HG03520 (cell line): ENCODE data around the gene G3BP1.
A peak's percentile ranks its signal among the peaks of the same experiment; 100 is the strongest.
"Not testable (repeated sequence)": the region's sequence is repeated elsewhere in the genome, so short reads cannot be mapped to it uniquely, and the experiment has no call there.

Source experiments
- ATAC-seq: cut with Tn5 transposase; IDR thresholded peaks from one replicate; pipeline ENCODE4 v1.9.1; 2021; ENCODE audit warnings: mild to moderate bottlenecking, moderate library complexity; ENCODE audit not compliant: unreplicated experiment

G3BP1 gene

DNA sequence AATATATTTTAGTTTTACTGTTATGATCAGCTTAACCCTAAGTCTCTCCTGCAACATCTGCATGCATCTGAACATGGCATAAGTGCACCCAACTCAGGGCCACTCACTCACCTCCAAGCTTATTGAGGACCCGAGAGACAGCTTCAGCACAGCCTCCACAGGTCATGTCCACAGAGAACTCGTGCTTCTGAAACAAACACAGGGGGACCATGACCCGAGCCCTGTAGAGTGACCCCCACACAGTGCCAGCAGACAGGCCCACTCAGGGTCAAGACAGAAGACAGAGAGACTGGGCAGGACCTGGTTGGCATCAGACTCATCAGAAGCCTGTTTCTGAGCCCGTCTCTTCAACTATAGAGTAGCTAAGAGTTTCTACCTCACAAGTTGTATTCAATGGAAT lies 20.2 kb upstream of the G3BP1 start:
- no peak for ATAC-seq

DNA sequence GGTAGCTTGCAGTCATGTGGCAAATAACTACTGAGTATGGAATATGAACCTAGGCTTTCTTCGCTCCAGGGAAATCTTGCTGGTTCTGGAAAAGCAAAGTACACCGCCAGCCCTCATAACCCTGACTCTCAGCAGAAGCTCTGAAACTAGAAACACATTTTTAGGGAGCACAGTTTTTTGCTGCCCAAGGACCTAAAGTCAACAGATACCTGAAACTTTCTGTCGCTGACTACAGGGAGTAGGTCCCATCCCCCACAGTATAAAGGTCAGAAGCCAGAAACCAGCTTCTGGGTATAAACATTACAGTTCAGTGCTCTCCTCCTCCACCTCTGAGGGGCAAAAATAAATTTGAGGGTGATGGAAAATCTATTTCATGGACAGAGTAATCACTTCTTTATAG lies 16.4 kb upstream of the G3BP1 start:
- ATAC-seq = no peak

DNA sequence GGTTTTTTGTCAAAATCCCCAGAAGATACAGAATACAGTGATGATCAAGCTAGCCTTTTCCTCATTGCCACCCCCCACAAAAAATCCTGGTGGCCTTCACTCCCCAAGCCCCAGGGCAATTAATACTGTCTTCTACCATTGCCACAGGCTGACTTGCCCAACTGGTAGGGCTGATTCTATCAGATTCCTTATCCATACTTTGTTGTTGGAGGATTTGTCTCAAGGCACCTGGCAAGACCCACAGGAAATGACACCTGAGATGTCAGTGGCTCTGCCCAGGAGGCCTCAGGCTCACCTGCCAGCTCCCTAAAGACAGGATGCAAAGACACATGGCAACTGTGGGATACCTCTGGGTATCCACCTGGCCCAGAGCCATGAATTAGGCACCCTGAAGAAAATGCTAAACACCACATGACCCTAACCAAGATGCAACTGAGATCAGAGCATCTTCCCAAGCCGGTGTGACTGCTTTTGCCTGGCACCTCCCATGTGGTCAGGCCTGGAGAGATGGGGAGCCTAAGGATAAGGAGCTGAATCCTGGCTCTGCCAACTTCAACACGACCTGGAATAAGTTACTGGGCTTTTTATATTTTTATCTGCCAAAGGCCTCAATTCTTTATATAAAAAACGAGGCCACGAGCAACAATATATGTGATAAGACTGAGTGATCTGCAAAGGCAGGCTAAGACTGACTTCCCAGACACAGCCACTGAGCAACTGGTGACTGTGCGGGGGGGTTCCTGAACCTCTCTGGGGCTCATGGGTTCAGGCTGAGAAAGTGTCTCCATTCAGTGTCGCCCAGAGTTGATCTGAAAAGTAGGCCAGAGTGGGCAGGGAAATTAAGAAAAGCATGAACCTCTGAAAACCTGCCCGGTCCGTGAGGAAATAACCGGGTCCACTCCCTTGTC lies 14.3 kb upstream of the G3BP1 start:
- ATAC-seq = no peak

DNA sequence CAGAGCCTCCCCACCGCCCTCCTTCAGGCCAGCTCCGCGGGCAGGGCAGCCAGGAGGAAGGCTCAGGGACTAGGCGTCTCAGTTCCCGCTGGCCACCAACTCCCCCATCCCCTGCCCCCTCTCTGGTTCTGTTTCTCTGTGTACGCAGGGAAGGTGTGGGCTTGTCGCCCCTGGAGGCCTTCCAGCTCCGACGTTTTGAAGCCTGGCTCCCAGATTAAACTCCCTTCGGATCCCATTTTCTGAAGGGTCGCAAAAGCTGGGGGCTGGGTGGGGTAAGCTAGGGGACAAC lies 13.7 kb upstream of the G3BP1 start:
- ATAC-seq = no peak

DNA sequence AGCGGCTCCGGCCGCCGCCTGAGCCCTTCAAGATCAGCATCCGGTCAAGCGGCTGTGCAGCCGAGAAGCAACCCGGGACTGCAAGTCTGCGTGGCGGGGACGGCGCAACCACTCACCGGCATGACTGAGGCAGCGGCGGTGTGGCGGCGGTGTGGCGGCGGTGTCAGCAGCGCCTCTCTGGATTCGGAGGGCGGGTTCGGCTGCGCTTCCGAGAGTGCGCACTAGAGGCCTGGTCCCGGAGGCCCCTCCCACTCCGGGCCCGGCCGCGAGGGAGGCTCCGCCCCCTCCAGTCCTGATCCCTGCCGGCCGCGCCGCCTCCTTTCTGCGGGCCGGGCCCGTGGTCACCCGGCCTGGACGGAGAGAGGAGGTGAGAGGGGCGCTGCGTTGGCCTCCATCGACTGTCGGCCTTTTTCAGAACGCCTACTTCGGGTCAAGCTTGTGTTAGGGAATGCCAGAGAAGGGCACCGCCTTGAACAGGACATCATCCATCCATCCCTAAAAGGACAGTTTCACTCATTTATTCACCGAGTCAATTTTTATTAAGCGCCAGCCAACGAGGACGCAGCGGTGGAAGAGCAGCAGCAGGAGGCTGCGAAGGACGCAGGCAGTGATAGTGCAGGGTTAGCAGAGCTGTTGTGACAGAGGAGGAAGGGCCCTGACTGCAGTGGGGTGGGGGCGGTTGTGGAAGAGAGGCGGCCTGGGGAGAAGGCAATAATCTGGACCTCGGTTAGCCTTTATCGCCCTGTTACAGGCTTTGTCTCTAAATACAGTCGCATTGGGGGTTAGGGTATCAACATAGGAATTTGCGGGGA lies 13.1 kb upstream of the G3BP1 start, which contains the start of gene ATOX1:
TSS of gene ATOX1 (minus strand) at position 202 of the 812 bp plus-strand sequence. CDS start at position 122, 80 bp downstream.
- ATAC-seq = peak; percentile 98

DNA sequence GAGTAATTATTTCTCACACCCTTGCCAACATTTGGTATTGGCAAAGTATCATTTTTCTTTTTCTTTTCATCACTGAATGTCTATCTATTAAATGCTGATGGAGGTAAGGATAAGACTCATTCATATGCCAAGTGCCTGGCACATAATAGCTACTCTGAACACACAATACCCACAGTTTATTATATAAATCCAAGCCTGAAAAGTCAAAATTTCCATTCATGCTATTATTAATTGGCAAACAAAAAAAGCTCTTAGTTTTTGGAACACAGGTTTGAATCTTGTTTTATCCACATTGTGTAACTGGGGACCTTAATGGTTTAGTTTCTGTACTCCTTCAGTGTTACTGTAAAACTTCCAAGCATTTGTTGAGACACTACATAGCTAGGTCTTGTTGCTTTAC lies 7.0 kb upstream of the G3BP1 start:
- no peak for ATAC-seq

DNA sequence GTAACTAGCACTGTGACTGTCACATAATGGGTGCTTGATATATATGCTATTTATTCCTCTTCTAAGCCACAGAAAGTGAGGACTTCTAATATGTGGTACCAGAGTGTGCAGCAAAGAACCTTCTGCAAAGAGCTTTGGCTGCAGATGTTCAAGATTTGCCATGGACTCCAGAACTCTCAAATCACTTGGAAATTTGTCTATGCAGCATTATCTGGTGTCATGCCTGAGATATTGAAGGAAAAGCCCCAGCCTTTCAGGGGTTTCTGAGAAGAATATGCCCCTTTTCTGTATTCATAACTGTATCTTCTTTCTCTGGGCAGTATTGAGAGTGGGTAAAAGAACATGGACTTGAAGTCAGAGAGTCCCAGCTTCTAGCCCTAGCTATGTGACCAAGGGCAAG lies 4.8 kb upstream of the G3BP1 start:
- no peak for ATAC-seq

DNA sequence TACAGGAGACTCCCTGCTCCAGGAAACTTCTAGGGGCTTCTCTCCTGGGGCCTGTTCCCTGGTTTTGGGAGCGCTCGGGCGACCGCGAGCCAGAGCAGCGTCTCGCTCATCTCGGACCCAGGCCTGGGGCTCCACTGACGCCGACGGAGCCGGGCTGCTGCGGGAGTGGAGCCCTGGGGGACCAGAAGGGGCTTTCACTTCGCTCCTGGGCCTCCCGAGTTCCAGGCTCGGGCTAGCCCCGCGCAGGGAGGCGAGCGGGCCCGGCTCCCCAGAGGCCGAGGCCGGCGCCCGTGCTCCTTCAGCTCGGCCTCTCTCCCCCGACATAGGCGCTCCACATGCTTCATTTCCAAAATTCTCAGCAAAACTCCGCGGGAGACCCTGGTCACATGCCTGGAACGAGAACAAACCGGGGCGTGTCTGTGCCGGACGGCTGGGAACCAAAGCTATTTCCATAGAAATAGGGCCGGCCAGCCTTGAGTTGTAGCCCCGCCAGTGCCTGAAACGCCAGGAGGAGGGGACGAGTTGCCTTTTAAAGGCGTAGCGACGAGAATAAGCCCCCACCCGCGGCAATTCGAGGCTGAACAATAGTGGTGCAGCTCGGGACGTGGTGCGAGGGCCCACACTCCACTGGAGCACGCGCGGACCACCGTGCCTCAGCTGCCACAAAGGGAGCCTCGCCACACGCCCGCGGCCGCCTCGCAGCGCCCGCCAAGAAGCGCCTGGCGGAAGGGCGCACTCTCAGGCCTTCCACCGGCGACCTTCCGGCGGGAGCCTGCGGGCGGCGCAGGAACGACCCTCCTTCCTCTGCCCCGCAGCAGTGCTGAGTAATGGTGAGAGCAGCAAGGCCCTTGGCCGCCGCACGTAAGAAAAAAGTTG lies 1.1 kb upstream of the G3BP1 start:
- peak; percentile 17 for ATAC-seq

DNA sequence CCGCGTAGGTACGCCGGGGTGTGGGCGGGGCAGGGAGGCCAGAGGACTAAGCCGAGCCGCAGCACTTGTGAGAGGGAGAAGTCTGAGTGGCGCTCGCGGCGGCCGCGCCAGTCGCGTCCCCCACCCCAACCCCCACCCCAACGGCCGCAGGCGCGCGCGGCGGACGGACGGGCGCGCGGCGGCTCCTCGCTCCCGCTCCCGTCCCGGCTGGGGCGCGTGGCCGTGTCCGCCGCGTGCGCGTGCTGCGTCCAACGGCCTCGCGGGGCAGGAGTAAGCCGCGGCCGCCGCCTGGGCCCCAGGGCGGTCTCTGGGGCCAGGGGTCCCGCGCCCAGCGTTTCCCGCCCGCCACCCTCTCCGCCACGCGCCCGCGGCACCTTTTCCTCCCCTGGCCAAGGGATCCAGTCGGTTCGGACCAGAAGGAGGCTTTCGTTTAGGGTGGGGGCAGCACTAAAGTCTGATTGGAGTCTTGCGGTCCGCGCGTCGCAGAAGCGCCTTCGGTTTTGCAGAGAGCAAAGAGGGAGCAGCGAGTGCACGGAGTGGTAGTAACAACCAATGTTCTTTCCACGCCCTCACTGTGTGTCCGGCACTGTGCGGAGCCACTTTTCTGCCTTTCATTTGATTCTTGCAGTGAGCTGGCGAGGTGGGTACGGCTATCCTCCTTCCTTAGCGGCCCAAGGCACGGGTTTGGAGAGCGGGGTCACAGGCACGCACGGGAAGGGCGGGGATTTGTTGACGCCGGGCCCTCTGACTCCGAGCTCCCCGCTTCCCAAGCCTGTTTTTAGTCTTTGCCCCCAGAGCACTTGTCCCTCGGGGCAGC lies 483 bp downstream of the G3BP1 start:
- no peak for ATAC-seq

DNA sequence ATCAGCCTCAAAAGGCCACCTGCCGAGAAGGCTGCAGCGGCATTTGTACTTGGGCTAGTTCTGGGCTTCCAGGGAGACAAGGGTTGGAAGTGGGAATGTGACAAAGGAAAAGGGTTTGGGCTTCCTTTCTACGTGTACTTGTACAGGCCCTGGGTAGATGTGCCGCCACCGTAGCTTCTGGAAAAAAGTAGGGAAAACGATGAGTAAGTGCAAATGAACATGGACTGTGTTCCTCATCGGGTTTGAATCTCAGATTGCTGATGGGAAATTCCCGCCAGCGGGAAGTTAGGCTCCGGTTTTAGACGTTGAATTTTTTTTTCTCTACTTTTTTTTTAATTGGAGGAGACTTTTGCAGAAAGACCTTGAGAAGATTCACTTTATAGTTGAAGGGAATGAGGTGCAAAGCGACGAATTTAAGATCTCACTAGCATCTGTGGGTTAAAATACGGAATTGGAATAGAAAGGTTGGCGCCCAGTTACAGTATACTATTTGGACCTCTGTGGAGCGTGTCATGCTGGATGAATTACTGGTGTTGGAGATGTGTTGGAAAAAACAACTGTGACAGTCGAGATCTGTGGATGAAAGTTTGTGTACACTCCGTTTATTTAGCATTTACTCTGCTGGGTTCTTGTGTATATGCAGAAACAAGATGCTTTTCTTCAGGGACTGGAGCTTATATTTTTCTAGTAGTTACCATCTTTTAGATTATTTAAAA lies 1.2 kb downstream of the G3BP1 start:
- ATAC-seq = no peak

DNA sequence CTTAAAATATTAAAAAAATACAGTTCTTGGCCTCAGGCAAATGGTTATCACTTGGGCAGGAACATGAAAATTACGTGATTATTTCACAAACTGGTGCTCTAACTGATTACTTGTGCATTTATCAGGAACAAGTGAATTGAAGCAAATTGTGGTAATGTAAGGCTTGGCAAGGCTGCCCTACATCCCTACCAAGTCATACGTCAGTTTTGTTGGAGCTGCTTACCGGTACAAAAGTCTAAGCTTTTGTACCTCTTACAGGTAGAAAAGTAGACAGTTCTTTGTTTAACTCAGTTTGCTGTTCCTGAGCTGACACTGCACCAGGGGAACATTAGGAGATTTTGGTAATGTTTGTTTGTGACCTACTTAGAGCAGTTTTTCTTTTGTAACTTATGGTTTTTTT lies 2.2 kb downstream of the G3BP1 start:
- ATAC-seq = no peak

DNA sequence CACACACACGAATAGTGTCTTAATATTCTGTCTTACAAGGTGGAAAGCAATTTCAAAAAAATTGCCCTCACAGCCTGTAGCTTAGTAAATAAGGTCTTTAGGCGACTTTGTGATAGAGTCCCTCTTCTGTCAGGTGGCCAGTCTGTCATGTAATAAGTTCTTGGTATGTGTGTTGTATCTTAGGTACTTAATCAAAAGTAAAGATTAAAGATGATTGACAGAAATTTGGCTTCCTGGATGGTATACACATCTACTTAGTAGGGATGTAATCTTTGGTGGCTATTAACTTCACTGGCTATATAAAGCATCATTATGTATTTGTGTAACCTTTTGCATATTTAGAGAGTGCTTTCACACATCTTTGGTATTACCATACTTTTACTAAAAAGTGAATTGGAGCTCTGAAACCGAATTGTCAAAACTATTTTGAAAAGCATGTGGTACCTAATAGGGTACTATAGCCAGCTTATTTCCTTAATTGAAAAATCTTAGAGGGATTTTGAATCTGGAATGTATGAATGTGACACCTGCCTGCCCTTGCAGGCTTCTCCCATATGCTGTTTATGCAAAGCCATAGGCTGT lies 3.4 kb downstream of the G3BP1 start:
- ATAC-seq = no peak

DNA sequence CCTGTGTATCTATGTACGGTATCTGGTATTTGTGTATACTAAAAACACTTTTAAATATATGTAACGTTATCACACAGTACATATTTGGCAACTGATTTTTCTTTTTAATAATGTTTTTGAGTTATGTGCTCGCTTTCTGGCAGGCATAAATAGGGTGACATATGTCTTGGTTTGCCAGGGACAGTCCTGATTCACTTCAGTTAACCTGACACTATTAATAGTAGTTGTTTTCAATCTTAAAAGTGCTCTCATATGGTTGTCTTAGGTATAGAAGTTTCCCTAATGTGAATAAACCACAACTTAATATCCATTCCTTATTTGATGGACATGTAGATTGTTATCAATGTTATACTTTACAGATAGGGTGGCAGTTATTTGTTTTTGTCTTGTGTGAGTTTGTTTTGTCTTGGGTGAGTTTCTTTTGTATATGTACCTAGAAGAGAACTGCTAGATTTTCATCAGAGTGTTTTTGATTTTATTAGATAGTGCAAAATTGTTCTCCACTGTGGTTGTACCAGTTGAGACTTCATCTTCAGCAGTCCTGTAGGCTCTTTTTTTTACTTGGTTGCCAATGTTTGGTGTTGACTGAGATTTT lies 7.9 kb downstream of the G3BP1 start:
- no peak for ATAC-seq

DNA sequence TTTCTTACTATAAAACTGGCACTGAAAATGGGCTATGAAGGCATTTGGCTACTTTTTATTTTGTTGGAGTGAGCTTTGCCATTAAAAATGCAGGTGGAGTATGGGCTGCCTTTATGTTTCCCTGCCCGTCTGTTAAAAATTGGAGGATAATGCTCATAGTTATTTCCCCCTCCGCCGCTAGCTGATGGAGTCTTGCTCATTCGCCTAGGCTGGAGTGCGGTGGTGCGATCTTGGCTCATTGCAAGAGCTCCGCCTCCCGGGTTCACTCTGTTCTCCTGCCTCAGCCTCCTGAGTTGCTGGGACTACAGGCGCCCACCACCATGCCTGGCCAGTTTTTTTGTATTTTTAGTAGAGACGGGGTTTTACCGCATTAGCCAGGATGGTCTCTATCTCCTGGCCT lies 8.6 kb downstream of the G3BP1 start:
- no peak for ATAC-seq

DNA sequence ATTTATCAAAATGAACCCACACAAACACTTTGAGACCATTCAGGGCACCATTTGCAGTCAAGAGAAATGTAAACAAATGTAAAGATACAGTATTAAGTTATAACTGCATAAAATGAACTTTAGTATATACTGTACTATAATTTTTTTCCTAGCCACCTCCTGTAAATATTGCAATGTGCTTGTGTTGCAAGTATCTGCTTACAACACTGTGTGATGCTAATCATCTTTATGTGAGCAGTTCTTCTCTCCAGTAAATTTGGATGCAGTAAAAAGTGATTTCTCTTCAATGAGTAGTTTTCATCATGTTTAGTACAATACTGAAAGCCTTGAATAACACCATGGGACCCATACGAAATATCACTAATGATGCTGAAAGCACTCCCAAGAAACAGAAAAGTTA lies 9.4 kb downstream of the G3BP1 start:
- no peak for ATAC-seq

DNA sequence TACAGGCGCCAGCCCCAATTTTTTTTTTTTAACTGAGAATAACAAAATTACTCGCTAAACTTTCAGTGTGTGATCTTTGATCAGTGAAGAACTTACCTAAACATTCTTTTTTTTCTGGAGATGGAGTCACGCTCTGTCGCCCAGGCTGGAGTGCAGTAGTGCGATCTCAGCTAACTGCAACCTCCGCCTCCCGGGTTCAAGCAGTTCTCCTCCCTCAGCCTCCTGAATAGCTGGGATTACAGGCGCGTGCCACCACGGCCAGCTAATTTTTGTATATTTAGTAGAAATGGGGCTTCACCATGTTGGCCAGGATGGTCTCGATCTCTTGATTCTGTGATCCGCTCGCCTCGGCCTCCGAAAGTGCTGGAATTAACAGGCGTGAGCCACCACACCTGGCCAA lies 11.9 kb downstream of the G3BP1 start:
- ATAC-seq = not testable (repeated sequence)

DNA sequence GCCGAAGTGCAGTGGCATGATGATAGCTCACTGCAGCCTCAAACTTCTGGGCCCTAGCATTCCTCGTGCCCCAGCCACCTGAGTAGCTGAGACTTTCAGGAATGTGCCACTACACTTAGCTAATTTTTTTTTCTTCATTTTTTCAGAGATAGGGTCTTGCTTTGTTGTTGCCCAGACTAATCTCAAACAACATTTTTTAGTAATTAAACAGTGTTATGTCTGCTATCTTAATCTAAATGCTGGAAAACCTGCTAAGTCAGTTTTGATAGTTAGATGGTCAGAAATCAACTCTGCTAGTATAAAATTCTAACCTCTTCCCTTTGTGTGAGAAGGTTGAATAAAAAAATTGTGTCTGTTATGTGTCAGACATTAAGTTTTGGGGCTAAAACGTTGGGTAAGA lies 12.4 kb downstream of the G3BP1 start:
- no peak for ATAC-seq

DNA sequence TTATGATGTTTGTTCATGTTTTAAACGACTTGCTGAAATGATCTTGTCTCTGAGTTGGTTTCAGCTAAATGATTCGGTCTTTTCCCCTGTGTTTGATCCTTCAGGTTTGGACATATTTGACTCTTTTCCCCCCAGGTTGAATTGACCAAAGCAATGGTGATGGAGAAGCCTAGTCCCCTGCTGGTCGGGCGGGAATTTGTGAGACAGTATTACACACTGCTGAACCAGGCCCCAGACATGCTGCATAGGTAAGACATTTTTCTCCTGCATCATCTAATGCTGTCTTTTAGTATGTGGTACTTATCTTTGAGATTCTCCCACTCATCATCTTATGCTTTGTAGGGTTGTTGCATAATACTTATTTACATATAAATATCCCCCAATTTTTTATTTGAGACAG lies 14.7 kb downstream of the G3BP1 start:
- no peak for ATAC-seq

DNA sequence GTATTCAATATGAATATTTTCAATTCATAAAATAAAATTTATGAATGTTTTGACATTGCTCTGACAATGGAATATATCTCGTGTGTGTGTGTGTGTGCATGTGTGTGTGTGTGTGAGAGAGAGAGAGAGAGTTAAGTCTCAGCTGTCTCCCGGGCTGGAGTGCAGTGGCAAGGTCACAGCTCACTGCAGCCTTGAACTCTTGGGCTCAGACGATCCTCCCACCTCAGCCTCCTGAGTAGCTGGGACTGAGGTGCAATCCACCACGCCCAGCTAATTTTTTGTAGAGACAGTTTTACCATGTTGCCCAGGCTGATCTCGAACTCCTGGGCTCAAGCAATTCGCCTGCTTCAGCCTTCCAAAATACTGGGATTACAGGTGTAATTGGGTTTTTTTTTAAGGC lies 16.1 kb downstream of the G3BP1 start:
- ATAC-seq = no peak
